Upper lobe of left lung (tissue), 6 donors: ENCODE measurements around the gene SAPCD1. TPM values are rescaled to one million over a fixed set of nuclear protein-coding genes. Genes with fewer than 3 reads are reported as not detected.

Experiments
- ATAC-seq, 2 donors: fragments of 200-7000 bp; cut with Tn5 transposase; one replicate each; pipeline ENCODE4 v1.9.1; 2022; ENCODE audit warnings: mild to moderate bottlenecking in 2 of 2, moderate library complexity in 2 of 2; ENCODE audit not compliant: low FRiP score in 2 of 2
- DNase-seq, 2 donors: peaks; one replicate each; pipeline ENCODE4 v3.0.0-alpha.2; 2019 to 2020
- H3K27ac ChIP-seq, 4 donors: fragments of 200-600 bp; sonication (generic); one replicate each; pipeline ENCODE4 v1.5.1; 2016 to 2019
- H3K27me3 ChIP-seq, 4 donors: fragments of 200-600 bp; sonication (generic); one replicate each; pipeline ENCODE4 v1.5.1; 2017 to 2019
- H3K36me3 ChIP-seq, 4 donors: fragments of 200-600 bp; sonication (generic); one replicate each; pipeline ENCODE4 v1.5.1; 2016 to 2019
- H3K4me1 ChIP-seq, 4 donors: fragments of 200-600 bp; sonication (generic); one replicate each; pipeline ENCODE4 v1.5.1; 2018 to 2019
- H3K4me3 ChIP-seq, 4 donors: fragments of 200-600 bp; sonication (generic); one replicate each; pipeline ENCODE4 v1.5.1; 2017 to 2019; ENCODE audit warnings: mild to moderate bottlenecking in 2 of 4, moderate library complexity in 1 of 4
- H3K9me3 ChIP-seq, 4 donors: fragments of 200-600 bp; sonication (generic); one replicate each; pipeline ENCODE4 v1.5.1; 2018 to 2019
- EP300 ChIP-seq, 4 donors: sonication (generic); formaldehyde crosslinking; IDR thresholded peaks; one replicate each; pipeline ENCODE4 v1.5.1; 2017; ENCODE audit warnings: antibody characterized with exemption in 4 of 4, control low read depth in 2 of 4
- POLR2A ChIP-seq, 4 donors: fragments of 450-650 bp; IDR thresholded peaks; one replicate each; pipeline ENCODE4 v1.5.1; 2016 to 2017; ENCODE audit warnings: antibody characterized with exemption in 4 of 4, mild to moderate bottlenecking in 2 of 4
- POLR2AphosphoS5 ChIP-seq, 2 donors: sonication (generic); formaldehyde crosslinking; IDR thresholded peaks; one replicate each; pipeline ENCODE4 v1.5.1; 2017; ENCODE audit warnings: antibody characterized with exemption in 2 of 2
- WGBS, 2 donors: methylation state at CpG; one replicate each; pipeline ENCODE4 v1.1.5; 2017 to 2018; 5-methylcytosine and 5-hydroxymethylcytosine counted together
- total RNA-seq, 6 donors: library from RNA; depleted of rRNA in 4 of 6; stranded (reverse); fragments of >200 nt in 4 of 6; gene quantifications; one replicate each; pipeline versions ENCODE4 v1.1.0 to v1.2.1, GENCODE V29; 2016 to 2021
- TF ChIP-seq, protein P1 (sequence below), 6 experiments: fragments of 450-650 bp in 4 of 6; fragments of 200-600 bp in 2 of 6; sonication (generic) in 2 of 6; IDR thresholded peaks; one replicate each; pipeline ENCODE4 v1.5.1; 2016 to 2019; ENCODE audit warnings: antibody characterized with exemption in 6 of 6
- donor health status: DM: no; HTN: no; CAD: no; lungs with moderate emphysema.
- donor health status: DM: no; HTN: yes; CAD: no; lungs with severe emphysema.

Gene SAPCD1
- total RNA-seq, 6 donors from 2014 or later, result 1.1 to 15.7 (median 5.3) TPM

- 91% methylated on average over 3 of the region's 3 CpGs; no CpG with 5 or more reads in 1 of the 2 donors for WGBS, 2 donors
- no peak for DNase-seq
- ATAC-seq, result no peak
These were observed 40.3 kb upstream of the SAPCD1 start for GRCh38 chr6:31722173-31722572.

GRCh38 chr6:31723245-31723979 lies 39.0 kb upstream of the SAPCD1 start, which contains the start of gene MPIG6B:
Gene MPIG6B (plus strand): TSS chr6:31723373. CDS start chr6:31723384, 11 bp downstream.
- Histone ChIP-seq H3K4me1 (peaks cover 23 to 32% (median 26%) of the 10 kb centered on the region in 4 donors), H3K9me3 (no peaks in the 10 kb centered on the region), H3K4me3 (no peak within 1 kb of the TSS), H3K36me3 (peaks cover 0 to 24% (median 2%) of the 10 kb centered on the region in 4 donors), H3K27ac (peak within 1 kb of the TSS in 1 of 4 donors; percentile 93), H3K27me3 (no peaks in the 10 kb centered on the region)
- TF ChIP-seq, protein P1, sequence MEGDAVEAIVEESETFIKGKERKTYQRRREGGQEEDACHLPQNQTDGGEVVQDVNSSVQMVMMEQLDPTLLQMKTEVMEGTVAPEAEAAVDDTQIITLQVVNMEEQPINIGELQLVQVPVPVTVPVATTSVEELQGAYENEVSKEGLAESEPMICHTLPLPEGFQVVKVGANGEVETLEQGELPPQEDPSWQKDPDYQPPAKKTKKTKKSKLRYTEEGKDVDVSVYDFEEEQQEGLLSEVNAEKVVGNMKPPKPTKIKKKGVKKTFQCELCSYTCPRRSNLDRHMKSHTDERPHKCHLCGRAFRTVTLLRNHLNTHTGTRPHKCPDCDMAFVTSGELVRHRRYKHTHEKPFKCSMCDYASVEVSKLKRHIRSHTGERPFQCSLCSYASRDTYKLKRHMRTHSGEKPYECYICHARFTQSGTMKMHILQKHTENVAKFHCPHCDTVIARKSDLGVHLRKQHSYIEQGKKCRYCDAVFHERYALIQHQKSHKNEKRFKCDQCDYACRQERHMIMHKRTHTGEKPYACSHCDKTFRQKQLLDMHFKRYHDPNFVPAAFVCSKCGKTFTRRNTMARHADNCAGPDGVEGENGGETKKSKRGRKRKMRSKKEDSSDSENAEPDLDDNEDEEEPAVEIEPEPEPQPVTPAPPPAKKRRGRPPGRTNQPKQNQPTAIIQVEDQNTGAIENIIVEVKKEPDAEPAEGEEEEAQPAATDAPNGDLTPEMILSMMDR (IDR thresholded peaks at IDR 0.05), result no peak
- WGBS, 2 donors, result 69 to 81% methylated on average over 29 to 42 of the region's 46 CpGs
- ATAC-seq (no peak), DNase-seq (no peak)

More at GRCh38 chr6:31722173-31722572, 40.3 kb upstream of the SAPCD1 start:
- H3K27me3 ChIP-seq, result no peaks in the 10 kb centered on the region
- H3K27ac ChIP-seq, result no peak overlapping the region
- TF ChIP-seq, protein P1 (IDR thresholded peaks at IDR 0.05), result no peak
- TF ChIP-seq EP300 (IDR thresholded peaks at IDR 0.05), result no peak
- TF ChIP-seq POLR2AphosphoS5 (IDR thresholded peaks at IDR 0.05), result no peak
- TF ChIP-seq POLR2A (IDR thresholded peaks at IDR 0.05), result no peak
- peaks cover 0 to 14% (median 1%) of the 10 kb centered on the region in 4 donors for H3K36me3 ChIP-seq
- no peak overlapping the region for H3K4me3 ChIP-seq
- H3K9me3 ChIP-seq, result no peaks in the 10 kb centered on the region
- peaks cover 13 to 22% (median 18%) of the 10 kb centered on the region in 4 donors for H3K4me1 ChIP-seq

- ATAC-seq, result no peak
These were observed 38.3 kb upstream of the SAPCD1 start for GRCh38 chr6:31723980-31724691.

GRCh38 chr6:31725502-31726350 lies 36.7 kb upstream of the SAPCD1 start:
- peak overlapping the region; percentile 6 to 99 (median 71) for H3K27ac ChIP-seq
- TF ChIP-seq EP300 (IDR thresholded peaks at IDR 0.05) (peak in 1 of 4 donors; percentile 34), POLR2A (IDR thresholded peaks at IDR 0.05) (no peak), POLR2AphosphoS5 (IDR thresholded peaks at IDR 0.05) (peak; percentile 50 to 76)
- TF ChIP-seq, protein P1 (IDR thresholded peaks at IDR 0.05), result no peak
- no peaks in the 10 kb centered on the region for H3K27me3 ChIP-seq
- H3K9me3 ChIP-seq, result no peaks in the 10 kb centered on the region
- H3K4me3 ChIP-seq, result no peak overlapping the region
- DNase-seq (peak in 1 of 2 donors; percentile 56), ATAC-seq (no peak)
- WGBS, 2 donors, result 78 to 79% methylated on average over 12 of the region's 12 CpGs
- H3K36me3 ChIP-seq, result peaks cover 0 to 27% (median 5%) of the 10 kb centered on the region in 4 donors
- H3K4me1 ChIP-seq, result peaks cover 30 to 48% (median 38%) of the 10 kb centered on the region in 4 donors

More at GRCh38 chr6:31723980-31724691, 38.3 kb upstream of the SAPCD1 start:
- peaks cover 0 to 24% (median 2%) of the 10 kb centered on the region in 4 donors for H3K36me3 ChIP-seq
- H3K27ac ChIP-seq, result peak overlapping the region in 2 of 4 donors; percentile 21 to 93
- no peak for DNase-seq
- H3K9me3 ChIP-seq, result no peaks in the 10 kb centered on the region
- no peaks in the 10 kb centered on the region for H3K27me3 ChIP-seq
- H3K4me3 ChIP-seq, result no peak overlapping the region
- WGBS, 2 donors, result 91 to 92% methylated on average over 18 to 25 of the region's 25 CpGs
- TF ChIP-seq EP300 (IDR thresholded peaks at IDR 0.05) (no peak), POLR2A (IDR thresholded peaks at IDR 0.05) (no peak), POLR2AphosphoS5 (IDR thresholded peaks at IDR 0.05) (no peak)
- TF ChIP-seq, protein P1 (IDR thresholded peaks at IDR 0.05), result no peak
- H3K4me1 ChIP-seq, result peaks cover 23 to 39% (median 32%) of the 10 kb centered on the region in 4 donors
